GM11168 (cell line): ENCODE results near the gene HOXD8.

Experiments used
- in situ Hi-C: fragments of 300-500 bp; cut with MboI; formaldehyde crosslinking; loops from one replicate; pipeline ENCODE4 v1.12.0; 2022; ENCODE audit warnings: low sequenced_read_pairs; ENCODE audit not compliant: unreplicated experiment

HOXD8 gene

GRCh38 chr2:176152350-176153181, 23.1 kb downstream of the HOXD8 start:
- in situ Hi-C loops = no loop called here

GRCh38 chr2:176154576-176155252, 25.2 kb downstream of the HOXD8 start:
- in situ Hi-C loops = no loop called here

GRCh38 chr2:176155356-176156044, 26.0 kb downstream of the HOXD8 start:
- in situ Hi-C loops = no loop called here

- in situ Hi-C loops = no loop called here
Observed at GRCh38 chr2:176156301-176156806, 26.8 kb downstream of the HOXD8 start.

- in situ Hi-C loops = no loop called here
Observed at GRCh38 chr2:176156807-176157498, 27.4 kb downstream of the HOXD8 start, which contains the start of gene HOXD3. Gene HOXD3, plus strand, starts transcription at chr2:176157307. Its CDS starts 11,808 bp downstream, at chr2:176169115.

GRCh38 chr2:176157499-176158185, 28.1 kb downstream of the HOXD8 start:
- in situ Hi-C loops = no loop called here

- in situ Hi-C loops = no loop called here
Observed at GRCh38 chr2:176158186-176158591, 28.7 kb downstream of the HOXD8 start.

GRCh38 chr2:176158855-176159662, 29.6 kb downstream of the HOXD8 start:
- in situ Hi-C loops = no loop called here

- in situ Hi-C loops = no loop called here
Observed at GRCh38 chr2:176159663-176160250, 30.3 kb downstream of the HOXD8 start.

GRCh38 chr2:176160251-176160985, 30.9 kb downstream of the HOXD8 start:
- in situ Hi-C loops = no loop called here

- in situ Hi-C loops = no loop called here
Observed at GRCh38 chr2:176160986-176161824, 31.7 kb downstream of the HOXD8 start.

- in situ Hi-C loops = no loop called here
Observed at GRCh38 chr2:176161825-176162626, 32.5 kb downstream of the HOXD8 start.

GRCh38 chr2:176162911-176163671, 33.6 kb downstream of the HOXD8 start:
- in situ Hi-C loops = no loop called here

GRCh38 chr2:176163672-176164056, 34.2 kb downstream of the HOXD8 start:
- in situ Hi-C loops = no loop called here

- in situ Hi-C loops = no loop called here
Observed at GRCh38 chr2:176164201-176164600, 34.7 kb downstream of the HOXD8 start.
